ENCODE data around the gene ATAD2B.
"Not testable (repeated sequence)": the region's sequence is repeated elsewhere in the genome, so short reads cannot be mapped to it uniquely, and the experiment has no call there.

ATAD2B gene

DNA sequence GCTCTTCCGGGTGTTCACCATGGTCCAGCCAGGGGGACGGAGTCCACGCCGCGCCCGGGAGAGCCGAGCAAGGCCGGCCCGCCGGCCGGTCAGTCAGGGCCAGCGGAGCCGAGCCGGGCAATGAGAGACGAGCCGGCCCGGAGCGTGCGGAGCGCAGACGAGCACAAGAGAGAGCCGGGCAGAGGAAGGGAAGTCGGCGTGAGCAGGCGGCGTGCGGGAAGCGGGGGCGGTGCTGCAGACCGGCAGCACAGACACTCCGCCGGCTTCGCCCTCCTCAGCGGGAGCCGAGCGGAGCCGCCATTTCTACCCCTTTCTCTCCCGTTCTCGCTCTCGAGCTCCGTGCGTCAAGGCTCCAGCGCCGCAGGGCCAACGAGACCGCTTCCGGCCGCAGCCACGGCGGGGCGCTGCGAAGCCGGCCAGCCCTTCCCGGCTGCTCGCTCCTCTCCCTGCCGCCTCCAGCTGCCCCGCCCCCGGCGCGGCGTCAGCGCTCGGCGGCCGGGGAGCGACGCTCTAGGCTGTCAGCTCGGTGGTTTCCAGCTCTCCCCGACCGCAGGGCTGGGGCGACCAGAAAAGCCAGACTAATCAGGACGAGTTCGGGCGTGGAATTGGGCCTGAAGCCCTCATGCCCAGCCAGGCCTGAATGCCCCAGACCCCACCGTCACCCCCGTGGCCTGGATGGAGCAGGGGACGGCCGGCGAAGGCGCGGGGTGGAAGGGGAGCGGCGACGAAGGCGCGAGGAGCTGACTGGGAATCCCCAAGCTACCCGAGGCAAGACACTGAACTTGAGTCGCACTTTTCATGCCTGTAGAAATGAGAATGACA, at the start of gene ATAD2B:
ATAD2B (minus strand) TSS at position 374 of the 822 bp plus-strand sequence; CDS start at position 21, 353 bp downstream.
- FAIRE-seq, result no peak

- FAIRE-seq, result no peak
Measured at GRCh38 chr2:23967846-23968245, 40.9 kb upstream of the ATAD2B start.

DNA sequence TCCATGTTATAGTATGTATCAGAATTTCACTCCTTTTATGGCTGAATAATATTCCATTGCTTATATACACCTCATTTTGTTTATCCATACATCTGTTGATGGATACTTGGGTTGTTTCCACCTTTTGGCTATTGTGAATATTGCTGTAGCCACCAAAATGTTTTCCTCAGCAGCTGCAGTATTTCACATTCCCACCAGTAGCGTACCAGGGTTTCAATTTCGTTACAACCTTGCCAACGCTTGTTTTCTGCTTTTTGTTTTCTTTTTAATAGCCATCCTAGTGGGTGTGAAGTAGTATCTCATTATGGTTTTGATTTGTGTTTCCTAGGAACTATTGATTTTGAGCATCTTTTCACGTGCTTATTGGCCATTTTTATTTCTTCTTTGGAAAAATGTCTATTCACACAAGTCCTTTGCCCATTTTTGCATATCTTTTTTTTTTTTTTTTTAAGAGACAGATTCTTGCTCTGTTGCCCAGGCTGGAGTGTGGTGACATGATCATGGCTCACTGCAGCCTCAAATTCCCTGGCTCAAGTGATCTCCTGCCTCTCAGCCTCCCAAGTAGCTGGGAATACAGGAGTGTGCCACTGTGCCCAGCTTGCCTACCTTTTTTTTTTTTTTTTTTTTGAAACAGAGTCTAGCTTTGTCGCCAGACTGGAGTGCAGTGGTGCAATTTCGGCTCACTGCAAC, 27.5 kb upstream of the ATAD2B start:
- FAIRE-seq, result no peak

- no peak for FAIRE-seq
Measured at GRCh38 chr2:23953625-23954024, 26.7 kb upstream of the ATAD2B start.

DNA sequence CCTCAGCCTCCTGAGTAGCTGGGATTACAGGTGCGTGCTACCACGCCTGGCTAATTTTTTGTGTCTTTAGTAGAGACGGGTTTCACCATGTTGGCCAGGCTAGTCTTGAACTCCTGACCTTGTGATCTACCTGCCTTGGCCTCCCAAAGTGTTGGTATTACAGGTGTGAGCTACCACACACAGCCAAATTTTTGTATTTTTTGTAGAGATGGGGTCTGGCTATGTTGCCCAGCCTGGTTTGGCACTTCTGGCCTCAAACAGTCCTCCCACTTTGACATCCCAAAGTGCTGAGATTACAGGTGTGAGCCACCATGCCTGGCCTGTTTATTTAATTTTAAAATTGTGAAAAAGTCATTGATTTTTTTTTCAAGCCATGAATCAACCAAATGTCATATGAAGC, 25.6 kb upstream of the ATAD2B start:
- FAIRE-seq, result not testable (repeated sequence)

- FAIRE-seq, result no peak
Measured at GRCh38 chr2:23947350-23947749, 20.4 kb upstream of the ATAD2B start.

GRCh38 chr2:23944976-23945375, 18.1 kb upstream of the ATAD2B start:
- FAIRE-seq, result no peak

- FAIRE-seq, result no peak
Measured at GRCh38 chr2:23944527-23944926, 17.6 kb upstream of the ATAD2B start.

DNA sequence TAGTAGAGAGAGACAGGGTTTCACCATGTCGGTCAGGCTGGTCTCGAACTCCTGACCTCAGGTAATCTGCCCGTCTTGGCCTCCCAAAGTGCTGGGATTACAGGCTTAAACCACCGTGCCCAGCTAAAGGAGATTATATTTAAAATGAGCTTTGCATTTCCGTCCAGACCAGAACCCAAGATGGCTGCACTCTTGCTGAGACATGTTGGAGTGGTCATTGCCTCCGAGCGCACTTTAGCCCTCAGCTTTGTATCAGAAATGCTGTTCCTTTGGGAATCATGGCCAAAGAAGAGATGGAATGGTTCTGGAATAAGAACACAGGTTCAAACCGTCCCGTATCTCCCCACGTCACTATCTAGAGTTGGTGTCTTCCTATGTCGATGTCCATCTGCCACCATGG, 16.7 kb upstream of the ATAD2B start:
- no peak for FAIRE-seq

DNA sequence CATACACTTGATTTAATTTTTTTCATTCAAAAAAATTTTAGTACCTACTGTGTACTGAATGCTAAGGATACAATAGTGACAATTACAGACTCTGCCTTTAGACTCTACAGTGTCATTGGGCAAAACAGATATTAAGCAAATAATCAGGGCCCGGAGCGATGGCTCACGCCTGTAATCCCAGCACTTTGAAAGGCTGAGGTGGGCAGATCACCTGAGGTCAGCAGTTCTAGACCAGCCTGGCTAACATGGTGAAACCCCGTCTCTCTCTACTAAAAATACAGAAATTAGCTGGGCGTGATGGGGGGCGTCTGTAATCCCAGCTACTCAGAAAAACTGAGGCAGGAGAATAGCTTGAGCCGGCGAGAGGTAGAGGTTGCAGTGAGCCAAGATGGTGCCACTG, 14.7 kb upstream of the ATAD2B start:
- FAIRE-seq, result no peak

GRCh38 chr2:23940718-23941620, 14.0 kb upstream of the ATAD2B start:
- no peak for FAIRE-seq

DNA sequence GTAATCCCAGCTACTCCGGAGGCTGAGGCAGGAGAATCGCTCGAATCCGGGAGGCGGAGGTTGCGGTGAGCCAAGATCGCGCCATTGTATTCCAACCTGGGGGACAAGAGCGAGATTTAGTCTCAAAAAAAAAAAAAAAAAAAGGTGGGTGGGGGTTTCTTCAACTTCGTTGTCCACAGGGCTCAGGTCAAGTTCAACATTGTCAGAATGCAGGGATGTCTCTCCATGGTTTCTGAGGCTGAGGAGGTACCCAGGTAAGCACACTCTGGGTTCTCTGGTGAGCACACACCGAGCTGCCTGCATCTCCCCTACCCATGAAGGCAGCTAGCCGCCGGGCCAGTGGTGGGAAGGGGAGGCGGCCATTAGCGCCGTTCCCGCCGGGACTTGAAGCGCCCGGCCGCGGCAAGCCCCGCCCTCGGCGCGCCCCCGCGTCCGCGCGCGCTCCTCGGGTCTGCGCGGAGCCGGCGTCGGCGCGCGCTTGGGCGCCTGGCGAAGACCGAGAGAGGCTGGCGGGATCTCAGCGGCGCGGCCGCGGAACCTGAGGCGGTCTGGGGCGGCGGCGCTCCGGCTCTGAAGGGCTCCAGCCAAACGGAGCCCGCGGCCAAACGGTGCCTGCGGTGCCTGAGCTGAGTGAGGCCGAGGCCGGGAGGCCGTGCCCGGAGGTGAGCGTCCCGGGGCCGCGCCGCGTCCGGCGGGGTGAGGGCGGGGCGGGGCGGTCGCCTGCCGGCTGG, 13.2 kb upstream of the ATAD2B start, which contains the start of gene UBXN2A:
UBXN2A (plus strand) TSS at position 477 of the 731 bp plus-strand sequence. CDS start 17,852 bp downstream, outside the sequence.
- no peak for FAIRE-seq

DNA sequence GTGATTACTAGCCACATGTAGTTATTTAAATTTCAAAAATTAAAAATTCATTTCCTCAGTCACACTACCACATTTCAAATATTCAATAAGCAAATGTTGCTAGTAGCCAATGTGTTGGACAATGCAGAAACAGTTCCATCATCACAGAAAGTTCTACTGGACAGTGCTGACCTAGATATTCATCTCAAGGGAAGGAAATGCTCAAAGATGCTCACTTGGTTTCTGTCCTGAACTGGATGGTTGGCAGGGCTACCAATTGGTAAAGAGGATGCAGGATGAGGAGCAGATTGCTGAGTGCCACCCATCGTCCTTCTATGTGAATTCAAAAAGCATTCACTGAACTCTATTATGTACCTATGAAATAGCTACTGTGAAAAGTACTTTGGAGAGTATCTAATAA, 7.3 kb upstream of the ATAD2B start:
- no peak for FAIRE-seq

DNA sequence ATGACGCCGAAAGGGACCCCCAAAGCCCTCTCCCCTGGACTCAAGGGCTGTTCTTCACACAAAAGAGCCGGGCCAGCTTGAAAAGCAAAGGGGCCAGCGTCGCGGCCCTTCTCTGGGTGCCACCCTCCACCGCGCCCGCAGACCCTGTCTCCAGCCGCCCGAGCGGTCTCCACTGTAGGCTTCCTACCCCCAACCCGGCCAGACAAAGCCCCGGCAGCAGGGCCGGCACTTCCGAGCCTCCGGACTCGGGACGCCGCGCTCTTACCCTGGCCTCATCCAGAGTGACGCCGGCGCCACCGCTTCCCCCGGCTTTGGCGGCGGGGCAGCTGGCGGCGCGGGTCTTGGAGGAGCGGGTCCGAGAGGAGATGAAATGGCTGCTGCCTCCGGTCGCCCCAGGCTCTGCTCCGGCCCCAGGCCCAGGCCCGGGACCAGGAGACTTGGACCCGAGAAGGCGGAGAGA, 603 bp downstream of the ATAD2B start:
- FAIRE-seq, result no peak

DNA sequence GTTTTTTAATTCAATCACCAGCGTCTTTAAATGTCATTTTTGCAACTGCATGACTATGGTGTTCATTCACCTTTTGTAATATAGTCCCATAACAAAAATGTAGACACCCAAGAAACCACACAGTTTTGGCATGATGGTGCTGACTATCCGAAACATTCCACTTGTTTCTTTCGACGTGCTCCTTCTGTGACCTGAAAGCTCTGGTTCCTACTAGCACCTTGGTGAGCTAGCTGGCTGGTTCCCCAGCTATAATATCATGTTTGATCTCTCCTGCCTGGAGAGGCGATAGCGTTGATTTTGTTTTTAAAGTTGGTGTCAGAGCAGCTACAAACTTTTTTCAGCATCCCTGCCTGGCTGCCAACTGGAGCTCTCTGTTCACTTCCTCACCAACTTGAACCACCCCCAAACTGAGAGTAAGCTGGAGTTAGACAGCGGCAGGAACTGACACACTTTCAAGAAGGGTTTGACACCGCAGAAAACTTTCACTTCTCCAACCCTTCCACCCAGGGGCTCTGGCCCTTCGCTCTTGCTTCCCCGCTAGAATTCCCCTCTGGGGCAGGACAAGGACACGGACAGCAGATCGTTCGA, 1.1 kb downstream of the ATAD2B start:
- FAIRE-seq, result no peak

DNA sequence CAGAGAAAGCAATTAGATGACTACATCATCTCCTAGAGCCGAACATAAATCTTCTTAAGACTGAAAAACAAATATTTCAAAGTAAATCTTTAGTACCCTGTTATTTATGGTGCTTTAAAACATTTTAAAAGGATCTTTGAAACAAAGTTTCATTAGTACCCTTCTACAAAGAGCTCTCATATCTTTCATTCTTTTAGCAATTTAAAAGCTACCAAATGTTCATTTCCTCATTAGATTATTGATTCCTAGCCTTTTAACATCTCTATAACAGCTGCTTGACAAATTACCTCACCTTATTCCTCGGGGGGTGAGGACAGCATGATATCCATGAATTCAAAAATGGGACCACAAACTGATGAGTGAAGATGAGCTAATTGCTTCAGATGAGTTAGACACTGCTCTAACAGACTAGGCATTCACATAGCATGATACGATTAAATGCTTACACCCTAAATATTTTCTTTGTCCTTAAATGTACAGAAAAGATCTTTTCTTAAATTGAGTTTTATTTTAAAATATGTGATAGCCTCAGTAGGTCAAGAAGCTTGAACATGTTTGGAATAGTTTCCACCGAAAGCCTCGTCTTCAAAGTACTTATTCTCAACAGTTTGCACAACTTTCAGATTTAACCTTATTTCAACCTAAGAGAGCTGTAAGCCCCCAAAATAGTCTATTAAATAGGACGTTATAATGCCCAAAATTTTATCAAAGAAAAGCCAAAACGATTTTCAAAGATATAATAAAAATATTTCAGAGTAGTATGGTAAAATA, 2.1 kb downstream of the ATAD2B start:
- FAIRE-seq, result no peak

DNA sequence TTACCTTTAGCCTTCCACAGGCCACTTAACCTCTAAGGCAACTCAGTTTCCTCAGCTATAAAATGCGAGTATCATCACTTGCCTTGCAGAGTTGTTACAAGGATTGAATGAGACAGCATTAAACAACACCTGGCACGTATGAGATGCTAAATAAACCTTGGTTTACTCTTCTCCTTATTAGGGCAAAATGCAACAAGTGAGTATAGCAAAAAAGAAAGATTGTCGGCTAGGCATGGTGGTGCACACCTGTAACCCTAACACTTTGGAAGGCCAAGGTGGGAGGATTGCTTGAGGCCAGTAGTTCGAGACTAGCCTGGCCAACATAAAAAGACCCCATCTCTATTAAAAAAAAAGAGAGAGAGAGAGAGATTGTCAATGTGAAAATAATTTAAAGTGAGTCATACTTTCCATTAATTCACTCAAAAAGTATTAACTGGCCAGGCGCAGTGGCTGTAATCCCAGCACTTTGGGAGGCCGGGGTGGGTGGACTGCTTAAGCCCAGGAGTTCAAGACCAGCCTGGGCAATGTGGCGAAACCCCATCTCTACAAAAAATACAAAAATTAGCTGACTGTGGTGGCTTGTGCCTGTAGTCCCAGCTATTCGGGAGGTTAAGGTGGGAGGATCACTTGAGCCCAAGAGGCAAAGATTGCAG, 8.0 kb downstream of the ATAD2B start:
- no peak for FAIRE-seq

- no peak for FAIRE-seq
Measured at GRCh38 chr2:23916727-23917405, 10.1 kb downstream of the ATAD2B start.

- no peak for FAIRE-seq
Measured at GRCh38 chr2:23915327-23915726, 11.6 kb downstream of the ATAD2B start.

DNA sequence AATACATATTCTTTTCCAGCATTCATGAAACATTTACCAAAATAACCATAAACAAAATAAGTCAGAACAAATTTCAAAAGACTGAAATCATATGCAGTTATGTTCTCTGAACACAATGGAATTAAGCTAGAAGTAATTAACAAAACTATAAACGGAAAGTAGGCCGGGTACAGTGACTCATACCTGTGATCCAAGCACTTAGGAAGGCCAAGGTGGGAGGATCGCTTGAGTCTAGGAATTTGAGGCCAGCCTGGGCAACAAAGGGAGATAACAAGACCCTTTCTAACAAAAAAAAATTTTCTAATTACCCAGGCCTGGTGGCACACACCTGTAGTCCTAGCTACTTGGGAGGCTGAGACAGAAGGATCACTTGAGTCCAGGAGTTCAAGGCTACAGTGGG, 14.9 kb downstream of the ATAD2B start:
- FAIRE-seq, result no peak

Data from islet of Langerhans (tissue), 1 donor.